ENCODE results near the gene RAB9A.

Gene RAB9A

GRCh38 chrX:13697976-13698375, 9.0 kb downstream of the RAB9A start:
- no peak for TF ChIP-seq CTCF (IDR thresholded peaks at IDR 0.05; ENCODE audit: low read depth, low read length)
- H3K4me3 ChIP-seq (ENCODE audit: low read depth, low read length), result no peak overlapping the region

GRCh38 chrX:13698432-13698831, 9.5 kb downstream of the RAB9A start:
- no peak for TF ChIP-seq CTCF (IDR thresholded peaks at IDR 0.05; ENCODE audit: low read depth, low read length)
- no peak overlapping the region for H3K4me3 ChIP-seq (ENCODE audit: low read depth, low read length)
- in situ Hi-C loops (cut with HindIII; ENCODE audit: low sequenced_read_pairs), result no loop called here
- no peak for DNase-seq (ENCODE audit: low read depth, low spot score)

More at GRCh38 chrX:13697976-13698375, 9.0 kb downstream of the RAB9A start:
- no peak for DNase-seq (ENCODE audit: low read depth, low spot score)
- in situ Hi-C loops (cut with HindIII; ENCODE audit: low sequenced_read_pairs), result no loop called here

- TF ChIP-seq CTCF (IDR thresholded peaks at IDR 0.05; ENCODE audit: low read depth, low read length), result no peak
- no peak for DNase-seq (ENCODE audit: low read depth, low spot score)
- no peak overlapping the region for H3K4me3 ChIP-seq (ENCODE audit: low read depth, low read length)
- in situ Hi-C loops (cut with HindIII; ENCODE audit: low sequenced_read_pairs), result no loop called here
Observed at GRCh38 chrX:13699183-13699826, 10.4 kb downstream of the RAB9A start.

- in situ Hi-C loops (cut with HindIII; ENCODE audit: low sequenced_read_pairs), result no loop called here
- no peak for DNase-seq (ENCODE audit: low read depth, low spot score)
- no peak overlapping the region for H3K4me3 ChIP-seq (ENCODE audit: low read depth, low read length)
- no peak for TF ChIP-seq CTCF (IDR thresholded peaks at IDR 0.05; ENCODE audit: low read depth, low read length)
Observed at GRCh38 chrX:13700380-13700779, 11.5 kb downstream of the RAB9A start.

- no peak overlapping the region for H3K4me3 ChIP-seq (ENCODE audit: low read depth, low read length)
- in situ Hi-C loops (cut with HindIII; ENCODE audit: low sequenced_read_pairs), result no loop called here
- DNase-seq (ENCODE audit: low read depth, low spot score), result no peak
- TF ChIP-seq CTCF (IDR thresholded peaks at IDR 0.05; ENCODE audit: low read depth, low read length), result no peak
Observed at GRCh38 chrX:13702111-13702789, 13.3 kb downstream of the RAB9A start.

GRCh38 chrX:13703135-13703534, 14.2 kb downstream of the RAB9A start:
- no peak for TF ChIP-seq CTCF (IDR thresholded peaks at IDR 0.05; ENCODE audit: low read depth, low read length)
- H3K4me3 ChIP-seq (ENCODE audit: low read depth, low read length), result no peak overlapping the region
- in situ Hi-C loops (cut with HindIII; ENCODE audit: low sequenced_read_pairs), result no loop called here
- DNase-seq (ENCODE audit: low read depth, low spot score), result no peak
